Measurements from ENCODE around the gene NEDD9. TPM values are rescaled to one million over a fixed set of nuclear protein-coding genes. Genes with fewer than 3 reads are reported as not detected.
A peak's percentile ranks its signal among the peaks of the same experiment; 100 is the strongest.

The NEDD9 gene
- total and polyA plus RNA-seq, 2 of the 13 experiments (the other 11 are each of a cell fraction or from before 2014, with no cell fraction given), result 27.1 to 389 TPM

- TF ChIP-seq ZNF343 (CRISPR knock-in tag; IDR thresholded peaks at IDR 0.05) (no peak), ZBTB43 (CRISPR knock-in tag; conservative IDR thresholded peaks at IDR 0.05) (peak; percentile 68; the same call in 1 of the 2 replicates), HNRNPH1 (optimal IDR thresholded peaks at IDR 0.05; ENCODE audit: low read depth, low read length) (no peak), ZBTB46 (CRISPR knock-in tag; IDR thresholded peaks at IDR 0.05; ENCODE audit: borderline replicate concordance) (no peak), MBNL3 (CRISPR knock-in tag; conservative IDR thresholded peaks at IDR 0.05) (no peak), ZNF460 (CRISPR knock-in tag; IDR thresholded peaks at IDR 0.05; ENCODE audit: borderline replicate concordance) (no peak), IKZF4 (CRISPR knock-in tag; IDR thresholded peaks at IDR 0.05; ENCODE audit: borderline replicate concordance, low read depth, not compliant biosample characterization) (peak; percentile 19), SAP130 (CRISPR knock-in tag; IDR thresholded peaks at IDR 0.05; ENCODE audit: low read depth) (peak; percentile 92), KDM3A (CRISPR knock-in tag; IDR thresholded peaks at IDR 0.05; ENCODE audit: low read depth) (peak; percentile 52; the same call in 1 of the 2 replicates), ETV5 (CRISPR knock-in tag; IDR thresholded peaks at IDR 0.05; ENCODE audit: borderline replicate concordance) (peak; percentile 76; the same call in 1 of the 2 replicates), ZNF205 (CRISPR knock-in tag; IDR thresholded peaks at IDR 0.05) (peak; percentile 86; the same call in 1 of the 2 replicates)
- TF ChIP-seq, protein P1, sequence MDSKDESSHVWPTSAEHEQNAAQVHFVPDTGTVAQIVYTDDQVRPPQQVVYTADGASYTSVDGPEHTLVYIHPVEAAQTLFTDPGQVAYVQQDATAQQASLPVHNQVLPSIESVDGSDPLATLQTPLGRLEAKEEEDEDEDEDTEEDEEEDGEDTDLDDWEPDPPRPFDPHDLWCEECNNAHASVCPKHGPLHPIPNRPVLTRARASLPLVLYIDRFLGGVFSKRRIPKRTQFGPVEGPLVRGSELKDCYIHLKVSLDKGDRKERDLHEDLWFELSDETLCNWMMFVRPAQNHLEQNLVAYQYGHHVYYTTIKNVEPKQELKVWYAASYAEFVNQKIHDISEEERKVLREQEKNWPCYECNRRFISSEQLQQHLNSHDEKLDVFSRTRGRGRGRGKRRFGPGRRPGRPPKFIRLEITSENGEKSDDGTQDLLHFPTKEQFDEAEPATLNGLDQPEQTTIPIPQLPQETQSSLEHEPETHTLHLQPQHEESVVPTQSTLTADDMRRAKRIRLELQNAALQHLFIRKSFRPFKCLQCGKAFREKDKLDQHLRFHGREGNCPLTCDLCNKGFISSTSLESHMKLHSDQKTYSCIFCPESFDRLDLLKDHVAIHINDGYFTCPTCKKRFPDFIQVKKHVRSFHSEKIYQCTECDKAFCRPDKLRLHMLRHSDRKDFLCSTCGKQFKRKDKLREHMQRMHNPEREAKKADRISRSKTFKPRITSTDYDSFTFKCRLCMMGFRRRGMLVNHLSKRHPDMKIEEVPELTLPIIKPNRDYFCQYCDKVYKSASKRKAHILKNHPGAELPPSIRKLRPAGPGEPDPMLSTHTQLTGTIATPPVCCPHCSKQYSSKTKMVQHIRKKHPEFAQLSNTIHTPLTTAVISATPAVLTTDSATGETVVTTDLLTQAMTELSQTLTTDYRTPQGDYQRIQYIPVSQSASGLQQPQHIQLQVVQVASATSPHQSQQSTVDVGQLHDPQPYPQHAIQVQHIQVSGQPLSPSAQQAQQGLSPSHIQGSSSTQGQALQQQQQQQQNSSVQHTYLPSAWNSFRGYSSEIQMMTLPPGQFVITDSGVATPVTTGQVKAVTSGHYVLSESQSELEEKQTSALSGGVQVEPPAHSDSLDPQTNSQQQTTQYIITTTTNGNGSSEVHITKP (CRISPR knock-in tag; IDR thresholded peaks at IDR 0.05; ENCODE audit: low read depth), result peak; percentile 51; the same call in 1 of the 2 replicates
- TF ChIP-seq, protein P2, sequence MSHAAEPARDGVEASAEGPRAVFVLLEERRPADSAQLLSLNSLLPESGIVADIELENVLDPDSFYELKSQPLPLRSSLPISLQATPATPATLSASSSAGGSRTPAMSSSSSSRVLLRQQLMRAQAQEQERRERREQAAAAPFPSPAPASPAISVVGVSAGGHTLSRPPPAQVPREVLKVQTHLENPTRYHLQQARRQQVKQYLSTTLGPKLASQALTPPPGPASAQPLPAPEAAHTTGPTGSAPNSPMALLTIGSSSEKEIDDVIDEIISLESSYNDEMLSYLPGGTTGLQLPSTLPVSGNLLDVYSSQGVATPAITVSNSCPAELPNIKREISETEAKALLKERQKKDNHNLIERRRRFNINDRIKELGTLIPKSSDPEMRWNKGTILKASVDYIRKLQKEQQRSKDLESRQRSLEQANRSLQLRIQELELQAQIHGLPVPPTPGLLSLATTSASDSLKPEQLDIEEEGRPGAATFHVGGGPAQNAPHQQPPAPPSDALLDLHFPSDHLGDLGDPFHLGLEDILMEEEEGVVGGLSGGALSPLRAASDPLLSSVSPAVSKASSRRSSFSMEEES (CRISPR knock-in tag; IDR thresholded peaks at IDR 0.05), result 0 out of 2 replicates have a peak, but pooled peaks have one; percentile 50
Observed at GRCh38 chr6:11207199-11207968, 25.1 kb downstream of the NEDD9 start (continued).

Measured in HepG2 (cell line).